ENCODE measurements around the gene CWC22.
A peak's percentile ranks its signal among the peaks of the same experiment; 100 is the strongest.

CWC22 gene

GRCh38 chr2:179917272-179917671 lies 89.8 kb downstream of the CWC22 start:
- Histone ChIP-seq H3K4me1 (ENCODE audit: control insufficient read depth, insufficient read depth, low read depth, low read length) (no peaks in the 10 kb centered on the region), H3K9ac (ENCODE audit: low read length) (no peak overlapping the region), H2BK5ac (ENCODE audit: low read depth, low read length, poor library complexity, severe bottlenecking) (no peak overlapping the region), H4K8ac (ENCODE audit: low read length) (no peak overlapping the region), H2BK12ac (ENCODE audit: low read length in 2 of 2) (no peak overlapping the region), H3K4ac (ENCODE audit: low read depth in 1 of 2, low read length in 2 of 2) (no peak overlapping the region), H3K36me3 (ENCODE audit: control insufficient read depth in 1 of 2, insufficient read depth in 2 of 2, low read depth in 1 of 2, low read length in 2 of 2) (no peaks in the 10 kb centered on the region), H3K79me1 (replicated peaks; ENCODE audit: low read length, poor library complexity, severe bottlenecking) (no peaks in the 10 kb centered on the region), H2AFZ (ENCODE audit: low read depth, low read length) (no peak overlapping the region), H3K27ac (ENCODE audit: low read length, poor library complexity, severe bottlenecking) (no peak overlapping the region), H2BK120ac (ENCODE audit: low read depth, low read length) (no peak overlapping the region), H3K4me2 (ENCODE audit: low read length, poor library complexity, severe bottlenecking) (no peak overlapping the region), H4K91ac (ENCODE audit: low read length) (no peak overlapping the region), H3K23ac (ENCODE audit: low read length in 2 of 2) (no peak overlapping the region), H3K9me3 (ENCODE audit: control insufficient read depth, low read length) (no peaks in the 10 kb centered on the region), H2AK5ac (ENCODE audit: low read length, severe bottlenecking) (no peak overlapping the region), H3K14ac (ENCODE audit: low read length in 2 of 2) (no peak overlapping the region), H3K4me3 (ENCODE audit: insufficient read depth in 1 of 2, low read depth in 1 of 2, low read length in 2 of 2) (no peak overlapping the region), H3K27me3 (ENCODE audit: control insufficient read depth in 1 of 2, insufficient read depth in 1 of 2, low read length in 2 of 2) (no peaks in the 10 kb centered on the region), H3K18ac (ENCODE audit: low read depth in 1 of 2, low read length in 2 of 2) (no peak overlapping the region), H2BK15ac (ENCODE audit: low read depth, poor library complexity, severe bottlenecking) (no peak overlapping the region)
- peak; percentile 57 for DNase-seq

- H3K18ac ChIP-seq (ENCODE audit: low read depth in 1 of 2, low read length in 2 of 2): no peak overlapping the region
- no CpG with 5 or more reads among the region's 1 CpG for WGBS
- H3K27me3 ChIP-seq (ENCODE audit: control insufficient read depth in 1 of 2, insufficient read depth in 1 of 2, low read length in 2 of 2): no peaks in the 10 kb centered on the region
- DNase-seq: peak; percentile 27
- no peak overlapping the region for H3K4me3 ChIP-seq (ENCODE audit: insufficient read depth in 1 of 2, low read depth in 1 of 2, low read length in 2 of 2)
- H4K91ac ChIP-seq (ENCODE audit: low read length): no peak overlapping the region
- no peak overlapping the region for H3K23ac ChIP-seq (ENCODE audit: low read length in 2 of 2)
- H3K9me3 ChIP-seq (ENCODE audit: control insufficient read depth, low read length): no peaks in the 10 kb centered on the region
- H4K8ac ChIP-seq (ENCODE audit: low read length): no peak overlapping the region
- H2AK5ac ChIP-seq (ENCODE audit: low read length, severe bottlenecking): no peak overlapping the region
- H3K4me1 ChIP-seq (ENCODE audit: control insufficient read depth, insufficient read depth, low read depth, low read length): no peaks in the 10 kb centered on the region
- H3K9ac ChIP-seq (ENCODE audit: low read length): no peak overlapping the region
- no peak overlapping the region for H3K14ac ChIP-seq (ENCODE audit: low read length in 2 of 2)
- no peak overlapping the region for H2BK120ac ChIP-seq (ENCODE audit: low read depth, low read length)
- no peak overlapping the region for H2BK12ac ChIP-seq (ENCODE audit: low read length in 2 of 2)
- H2BK5ac ChIP-seq (ENCODE audit: low read depth, low read length, poor library complexity, severe bottlenecking): no peak overlapping the region
- no peak overlapping the region for H3K27ac ChIP-seq (ENCODE audit: low read length, poor library complexity, severe bottlenecking)
- no peaks in the 10 kb centered on the region for H3K79me1 ChIP-seq (replicated peaks; ENCODE audit: low read length, poor library complexity, severe bottlenecking)
- no peak overlapping the region for H2BK15ac ChIP-seq (ENCODE audit: low read depth, poor library complexity, severe bottlenecking)
- H3K4ac ChIP-seq (ENCODE audit: low read depth in 1 of 2, low read length in 2 of 2): no peak overlapping the region
- H3K4me2 ChIP-seq (ENCODE audit: low read length, poor library complexity, severe bottlenecking): no peak overlapping the region
- no peaks in the 10 kb centered on the region for H3K36me3 ChIP-seq (ENCODE audit: control insufficient read depth in 1 of 2, insufficient read depth in 2 of 2, low read depth in 1 of 2, low read length in 2 of 2)
- no peak overlapping the region for H2AFZ ChIP-seq (ENCODE audit: low read depth, low read length)
These were observed 91.6 kb downstream of the CWC22 start for GRCh38 chr2:179915395-179915992.

- Histone ChIP-seq H3K23ac (ENCODE audit: low read length in 2 of 2) (peak overlapping the region in 1 of 2 experiments; percentile 69), H3K4me2 (ENCODE audit: low read length, poor library complexity, severe bottlenecking) (no peak overlapping the region), H3K4me1 (ENCODE audit: control insufficient read depth, insufficient read depth, low read depth, low read length) (no peaks in the 10 kb centered on the region), H3K9me3 (ENCODE audit: control insufficient read depth, low read length) (no peaks in the 10 kb centered on the region), H3K79me1 (replicated peaks; ENCODE audit: low read length, poor library complexity, severe bottlenecking) (no peaks in the 10 kb centered on the region), H2BK5ac (ENCODE audit: low read depth, low read length, poor library complexity, severe bottlenecking) (no peak overlapping the region), H3K9ac (ENCODE audit: low read length) (no peak overlapping the region), H3K36me3 (ENCODE audit: control insufficient read depth in 1 of 2, insufficient read depth in 2 of 2, low read depth in 1 of 2, low read length in 2 of 2) (no peaks in the 10 kb centered on the region), H2AFZ (ENCODE audit: low read depth, low read length) (no peak overlapping the region), H2BK120ac (ENCODE audit: low read depth, low read length) (no peak overlapping the region), H3K27me3 (ENCODE audit: control insufficient read depth in 1 of 2, insufficient read depth in 1 of 2, low read length in 2 of 2) (no peaks in the 10 kb centered on the region), H4K8ac (ENCODE audit: low read length) (no peak overlapping the region), H2BK12ac (ENCODE audit: low read length in 2 of 2) (no peak overlapping the region), H3K27ac (ENCODE audit: low read length, poor library complexity, severe bottlenecking) (no peak overlapping the region), H3K18ac (ENCODE audit: low read depth in 1 of 2, low read length in 2 of 2) (no peak overlapping the region), H2BK15ac (ENCODE audit: low read depth, poor library complexity, severe bottlenecking) (no peak overlapping the region), H3K4ac (ENCODE audit: low read depth in 1 of 2, low read length in 2 of 2) (no peak overlapping the region), H3K4me3 (ENCODE audit: insufficient read depth in 1 of 2, low read depth in 1 of 2, low read length in 2 of 2) (no peak overlapping the region), H4K91ac (ENCODE audit: low read length) (no peak overlapping the region), H2AK5ac (ENCODE audit: low read length, severe bottlenecking) (no peak overlapping the region), H3K14ac (ENCODE audit: low read length in 2 of 2) (no peak overlapping the region)
- DNase-seq: no peak
- 50% methylated on average over 3 of the region's 4 CpGs for WGBS
These were observed 93.3 kb downstream of the CWC22 start for GRCh38 chr2:179913809-179914208.

GRCh38 chr2:179911569-179911968 lies 95.5 kb downstream of the CWC22 start:
- H3K4me1 ChIP-seq (ENCODE audit: control insufficient read depth, insufficient read depth, low read depth, low read length): no peaks in the 10 kb centered on the region
- no peak overlapping the region for H3K4me2 ChIP-seq (ENCODE audit: low read length, poor library complexity, severe bottlenecking)
- no peak overlapping the region for H3K4ac ChIP-seq (ENCODE audit: low read depth in 1 of 2, low read length in 2 of 2)
- 90% methylated on average over 3 of the region's 3 CpGs for WGBS
- peaks cover 0 to 3% of the 10 kb centered on the region in 2 experiments for H3K27me3 ChIP-seq (ENCODE audit: control insufficient read depth in 1 of 2, insufficient read depth in 1 of 2, low read length in 2 of 2)
- H3K14ac ChIP-seq (ENCODE audit: low read length in 2 of 2): no peak overlapping the region
- no peak overlapping the region for H3K27ac ChIP-seq (ENCODE audit: low read length, poor library complexity, severe bottlenecking)
- no peak overlapping the region for H2BK5ac ChIP-seq (ENCODE audit: low read depth, low read length, poor library complexity, severe bottlenecking)
- no peak overlapping the region for H3K23ac ChIP-seq (ENCODE audit: low read length in 2 of 2)
- no peak overlapping the region for H3K9ac ChIP-seq (ENCODE audit: low read length)
- no peak overlapping the region for H4K91ac ChIP-seq (ENCODE audit: low read length)
- no peaks in the 10 kb centered on the region for H3K79me1 ChIP-seq (replicated peaks; ENCODE audit: low read length, poor library complexity, severe bottlenecking)
- H2AFZ ChIP-seq (ENCODE audit: low read depth, low read length): no peak overlapping the region
- H2AK5ac ChIP-seq (ENCODE audit: low read length, severe bottlenecking): no peak overlapping the region
- H2BK120ac ChIP-seq (ENCODE audit: low read depth, low read length): no peak overlapping the region
- no peaks in the 10 kb centered on the region for H3K9me3 ChIP-seq (ENCODE audit: control insufficient read depth, low read length)
- no peak overlapping the region for H3K4me3 ChIP-seq (ENCODE audit: insufficient read depth in 1 of 2, low read depth in 1 of 2, low read length in 2 of 2)
- H2BK15ac ChIP-seq (ENCODE audit: low read depth, poor library complexity, severe bottlenecking): no peak overlapping the region
- no peaks in the 10 kb centered on the region for H3K36me3 ChIP-seq (ENCODE audit: control insufficient read depth in 1 of 2, insufficient read depth in 2 of 2, low read depth in 1 of 2, low read length in 2 of 2)
- DNase-seq: no peak
- H3K18ac ChIP-seq (ENCODE audit: low read depth in 1 of 2, low read length in 2 of 2): no peak overlapping the region
- no peak overlapping the region for H2BK12ac ChIP-seq (ENCODE audit: low read length in 2 of 2)
- no peak overlapping the region for H4K8ac ChIP-seq (ENCODE audit: low read length)

All from mesenchymal stem cell (in vitro differentiated cells and primary cell).